H9 (cell line): Measurements from ENCODE around the gene WFS1. TPM values are rescaled to one million over a fixed set of nuclear protein-coding genes. Genes with fewer than 3 reads are reported as not detected.

Source experiments
- DNase-seq: peaks from one replicate; pipeline ENCODE4 v3.0.0-alpha.2; 2017
- H2AFZ ChIP-seq: one replicate; pipeline ENCODE4 v1.6.1; 2013; ENCODE audit warnings: mild to moderate bottlenecking, low read length, control low read depth, moderate library complexity
- H2AK5ac ChIP-seq: 2 replicates; pipeline ENCODE4 v1.6.1; 2013; ENCODE audit warnings: low read length, control low read depth, mixed read lengths; ENCODE audit not compliant: insufficient read length
- H2BK120ac ChIP-seq: one replicate; pipeline ENCODE4 v1.6.1; 2013; ENCODE audit warnings: low read depth, mild to moderate bottlenecking, low read length, control low read depth, inconsistent platforms; ENCODE audit not compliant: poor library complexity, severe bottlenecking
- H2BK12ac ChIP-seq: 2 replicates; pipeline ENCODE4 v1.6.1; 2013; ENCODE audit warnings: low read length, control low read depth, mixed read lengths, low read depth; ENCODE audit not compliant: insufficient read length
- H2BK15ac ChIP-seq: 2 replicates; pipeline ENCODE4 v1.6.1; 2013; ENCODE audit warnings: low read depth, low read length, control low read depth
- H2BK20ac ChIP-seq: one replicate; pipeline ENCODE4 v1.6.1; 2013; ENCODE audit warnings: low read depth, mild to moderate bottlenecking, low read length, control low read depth, inconsistent platforms; ENCODE audit not compliant: poor library complexity, severe bottlenecking
- H2BK5ac ChIP-seq: 2 replicates; pipeline ENCODE4 v1.6.1; 2013; ENCODE audit warnings: low read length, control low read depth, mixed read lengths; ENCODE audit not compliant: insufficient read length
- H3K14ac ChIP-seq: 2 replicates; pipeline ENCODE4 v1.6.1; 2013; ENCODE audit warnings: low read length, control low read depth; ENCODE audit not compliant: insufficient read depth
- H3K18ac ChIP-seq: 2 replicates; pipeline ENCODE4 v1.6.1; 2013; ENCODE audit warnings: low read depth, mild to moderate bottlenecking, mixed read lengths, low read length, control low read depth; ENCODE audit not compliant: insufficient read length
- H3K23ac ChIP-seq: 2 replicates; pipeline ENCODE4 v1.6.1; 2013; ENCODE audit warnings: low read length, control low read depth, mixed read lengths, low read depth; ENCODE audit not compliant: insufficient read length
- H3K23me2 ChIP-seq: 2 replicates; pipeline ENCODE4 v1.6.1; 2013; ENCODE audit warnings: low read depth, mild to moderate bottlenecking, mixed read lengths, low read length, control low read depth; ENCODE audit not compliant: insufficient read length, poor library complexity, severe bottlenecking
- H3K27ac ChIP-seq: 2 replicates; pipeline ENCODE4 v1.5.1; 2013; ENCODE audit warnings: low read length, control low read depth, mixed read lengths, low read depth; ENCODE audit not compliant: insufficient read length
- H3K27me3 ChIP-seq: 2 replicates; pipeline ENCODE4 v1.6.1; 2013; ENCODE audit warnings: low read length, control low read depth, inconsistent platforms; ENCODE audit not compliant: insufficient read depth
- H3K4ac ChIP-seq: 2 replicates; pipeline ENCODE4 v1.6.1; 2013; ENCODE audit warnings: low read depth, mild to moderate bottlenecking, control low read depth, inconsistent platforms, low read length, moderate library complexity
- H3K4me1 ChIP-seq: 2 replicates; pipeline ENCODE4 v1.6.1; 2013; ENCODE audit warnings: low read length, control low read depth, inconsistent platforms; ENCODE audit not compliant: insufficient read depth
- H3K4me2 ChIP-seq: 2 replicates; pipeline ENCODE4 v1.6.1; 2013; ENCODE audit warnings: low read length, control low read depth, mixed read lengths; ENCODE audit not compliant: insufficient read length, insufficient read depth
- H3K56ac ChIP-seq: 2 replicates; pipeline ENCODE4 v1.6.1; 2013; ENCODE audit warnings: low read depth, mild to moderate bottlenecking, mixed read lengths, low read length, control low read depth; ENCODE audit not compliant: insufficient read length
- H3K79me1 ChIP-seq: 2 replicates; pipeline ENCODE4 v1.6.1; 2013; ENCODE audit warnings: low read depth, mild to moderate bottlenecking, moderate library complexity, low read length, control low read depth, inconsistent platforms; ENCODE audit not compliant: insufficient read depth, poor library complexity, severe bottlenecking
- H3K79me2 ChIP-seq: 2 replicates; pipeline ENCODE4 v1.6.1; 2013; ENCODE audit warnings: low read length, control low read depth, inconsistent platforms; ENCODE audit not compliant: insufficient read depth
- H3K9ac ChIP-seq: 2 replicates; pipeline ENCODE4 v1.6.1; 2013; ENCODE audit warnings: low read length, control low read depth, mixed read lengths; ENCODE audit not compliant: insufficient read length; ENCODE audit errors: extremely low read depth
- H3K9me3 ChIP-seq: one replicate; pipeline ENCODE4 v1.6.1; 2013; ENCODE audit warnings: low read depth, low read length, inconsistent platforms; ENCODE audit not compliant: control insufficient read depth
- H3T11ph ChIP-seq: one replicate; pipeline ENCODE4 v1.6.1; 2013; ENCODE audit warnings: mild to moderate bottlenecking, low read length, control low read depth, inconsistent platforms
- H4K20me1 ChIP-seq: one replicate; pipeline ENCODE4 v1.6.1; 2013; ENCODE audit not compliant: control insufficient read depth, insufficient read length, insufficient read depth
- H4K5ac ChIP-seq: 2 replicates; pipeline ENCODE4 v1.6.1; 2013; ENCODE audit warnings: low read depth, mild to moderate bottlenecking, mixed read lengths, low read length, control low read depth; ENCODE audit not compliant: insufficient read length
- H4K8ac ChIP-seq: replicated peaks from 2 replicates; pipeline ENCODE4 v1.6.1; 2013; ENCODE audit warnings: low read length, control low read depth, mixed read lengths, low read depth; ENCODE audit not compliant: insufficient read length
- H4K91ac ChIP-seq: 2 replicates; pipeline ENCODE4 v1.6.1; 2013; ENCODE audit warnings: low read depth, mild to moderate bottlenecking, moderate library complexity, mixed read lengths, low read length, control low read depth; ENCODE audit not compliant: insufficient read length
- H3K27ac Mint-ChIP-seq, 3 experiments: 2 replicates in 2 of 3; 3 replicates in 1 of 3; pipeline ENCODE4 v1.8.0; 2020 to 2021; ENCODE audit warnings: mixed read lengths in 3 of 3, mild to moderate bottlenecking in 1 of 3, moderate library complexity in 1 of 3
- H3K27me3 Mint-ChIP-seq: 2 replicates; pipeline ENCODE4 v1.8.0; 2021; ENCODE audit warnings: low read depth, mild to moderate bottlenecking, moderate library complexity, mixed read lengths
- H3K36me3 Mint-ChIP-seq, 3 experiments: 2 replicates in 2 of 3; 3 replicates in 1 of 3; pipeline ENCODE4 v1.8.0; 2020 to 2021; ENCODE audit warnings: low read depth in 3 of 3, mixed read lengths in 3 of 3; ENCODE audit not compliant: insufficient read depth in 1 of 3
- H3K4me1 Mint-ChIP-seq, 2 experiments: 2 replicates each; pipeline ENCODE4 v1.8.0; 2020; ENCODE audit warnings: mixed read lengths in 2 of 2
- H3K4me3 Mint-ChIP-seq, 2 experiments: 2 replicates in 1 of 2; 3 replicates in 1 of 2; pipeline ENCODE4 v1.8.0; 2020 to 2021; ENCODE audit warnings: mild to moderate bottlenecking in 2 of 2, mixed read lengths in 2 of 2, moderate library complexity in 1 of 2
- H3K9me3 Mint-ChIP-seq, 2 experiments: 2 replicates in 1 of 2; 3 replicates in 1 of 2; pipeline ENCODE4 v1.8.0; 2020; ENCODE audit warnings: mild to moderate bottlenecking in 2 of 2, mixed read lengths in 2 of 2, moderate library complexity in 1 of 2
- CTCF ChIP-seq: fragments of 200-600 bp; sonication (generic); conservative IDR thresholded peaks from 3 replicates; pipeline ENCODE4 v1.8.0; 2021; ENCODE audit warnings: antibody characterized with exemption, mild to moderate bottlenecking
- WGBS: extraction: QIAGEN DNeasy Blood & Tissue Kit; methylation state at CpG from one replicate; pipeline ENCODE4 v1.1.7; 2013; ENCODE audit warnings: missing lambda C conversion rate, low lambda C conversion rate, mixed read lengths; ENCODE audit not compliant: insufficient read length; ENCODE audit errors: extremely low coverage; 5-methylcytosine and 5-hydroxymethylcytosine counted together
- total RNA-seq: library from RNA; stranded (reverse); gene quantifications from 2 replicates; pipeline ENCODE4 v1.2.1, GENCODE V29; 2021

The WFS1 gene
- total RNA-seq, 1 experiment from 2014 or later = 18.9 TPM

- Mint-ChIP-seq H3K9me3 (no peaks in the 10 kb centered on the region; a peak in 1 of 5 replicates), H3K36me3 (no peaks in the 10 kb centered on the region), H3K4me3 (no peak overlapping the region), H3K27ac (no peak overlapping the region), H3K27me3 (peaks cover 1% of the 10 kb centered on the region), H3K4me1 (peaks cover 0 to 7% of the 10 kb centered on the region in 2 experiments; a peak in 2 of 4 replicates)
- H3K27me3 ChIP-seq = no peaks in the 10 kb centered on the region
- H4K5ac ChIP-seq = no peak overlapping the region
- no peak overlapping the region for H4K91ac ChIP-seq
- no peak overlapping the region for H3K18ac ChIP-seq
- no peak overlapping the region for H3K4ac ChIP-seq
- H2BK5ac ChIP-seq = no peak overlapping the region
- H3K56ac ChIP-seq = no peak overlapping the region
- no peak overlapping the region for H3K23ac ChIP-seq
- H2BK15ac ChIP-seq = no peak overlapping the region
- H3K23me2 ChIP-seq = peaks cover 3% of the 10 kb centered on the region
- H3K14ac ChIP-seq = peak overlapping the region; percentile 51; the same call in 1 of the 2 replicates
- no peak for DNase-seq
- no peak overlapping the region for H3T11ph ChIP-seq
- no peak for TF ChIP-seq CTCF
- H2BK120ac ChIP-seq = no peak overlapping the region
- H4K20me1 ChIP-seq = no peaks in the 10 kb centered on the region
- no peak overlapping the region for H2BK12ac ChIP-seq
- no peaks in the 10 kb centered on the region for H3K79me1 ChIP-seq
- H3K79me2 ChIP-seq = no peaks in the 10 kb centered on the region
- H2AFZ ChIP-seq = no peak overlapping the region
- H3K4me1 ChIP-seq = no peaks in the 10 kb centered on the region; the same call in 1 of the 2 replicates
- H2BK20ac ChIP-seq = no peak overlapping the region
- no peak overlapping the region for H3K4me2 ChIP-seq
- no peak overlapping the region for H2AK5ac ChIP-seq
- H3K9me3 ChIP-seq = no peaks in the 10 kb centered on the region
- WGBS = no CpG with 5 or more reads among the region's 17 CpGs
- H4K8ac ChIP-seq = no peak overlapping the region
- H3K9ac ChIP-seq = no peak overlapping the region
- no peak overlapping the region for H3K27ac ChIP-seq
Measured at GRCh38 chr4:6347511-6348045, 77.9 kb downstream of the WFS1 start.
